Tibial nerve (tissue), 4 donors: Measurements from ENCODE around the gene SEMA4G.
A peak's percentile ranks its signal among the peaks of the same experiment; 100 is the strongest.

Source experiments
- CTCF ChIP-seq, 5 experiments: fragments of 200-600 bp in 3 of 5; fragments of 450-650 bp in 2 of 5; sonication (generic) in 3 of 5; IDR thresholded peaks; one replicate each; pipeline ENCODE4 v1.5.1; 2016 to 2019; ENCODE audit warnings: antibody characterized with exemption in 5 of 5, mild to moderate bottlenecking in 3 of 5, moderate library complexity in 2 of 5
- EP300 ChIP-seq, 2 donors: sonication (generic); formaldehyde crosslinking; IDR thresholded peaks; one replicate each; pipeline ENCODE4 v1.6.1; 2017; ENCODE audit warnings: antibody characterized with exemption in 2 of 2, mild to moderate bottlenecking in 1 of 2
- POLR2A ChIP-seq, 2 donors: fragments of 450-650 bp; IDR thresholded peaks; one replicate each; pipeline ENCODE4 v1.6.1; 2017; ENCODE audit warnings: antibody characterized with exemption in 2 of 2, mild to moderate bottlenecking in 2 of 2, moderate library complexity in 2 of 2

- TF ChIP-seq CTCF (IDR thresholded peaks at IDR 0.05) (peak; percentile 62 to 79 (median 67)), POLR2A (IDR thresholded peaks at IDR 0.05) (no peak), EP300 (IDR thresholded peaks at IDR 0.05) (no peak)
Observed at GRCh38 chr10:100969187-100970075, at the start of gene SEMA4G.
